SIG-M5 treated with dmso at 0.1 percent for 504 hours (cell line): ENCODE results near the gene LPAR3.

Source experiments
- DNase-seq: peaks from one replicate; lab custom pipeline; 2025; ENCODE audit not compliant: unreplicated experiment; lab: John Stamatoyannopoulos, UW

LPAR3 gene

GRCh38 chr1:84859866-84860265 is 33.1 kb downstream of the LPAR3 start:
- no peak for DNase-seq

- no peak for DNase-seq
These were observed 35.1 kb downstream of the LPAR3 start for GRCh38 chr1:84857906-84858305.

GRCh38 chr1:84856726-84857270 is 36.2 kb downstream of the LPAR3 start:
- no peak for DNase-seq

GRCh38 chr1:84855691-84856630 is 37.0 kb downstream of the LPAR3 start:
- DNase-seq, result no peak

GRCh38 chr1:84855168-84855567 is 37.8 kb downstream of the LPAR3 start:
- DNase-seq, result no peak

- DNase-seq, result peak; percentile 83
These were observed 39.0 kb downstream of the LPAR3 start for GRCh38 chr1:84853741-84854721.

- no peak for DNase-seq
These were observed 41.2 kb downstream of the LPAR3 start for GRCh38 chr1:84851839-84852238.

- no peak for DNase-seq
These were observed 43.5 kb downstream of the LPAR3 start for GRCh38 chr1:84849357-84849975.

GRCh38 chr1:84847253-84848250 is 45.5 kb downstream of the LPAR3 start:
- peak; percentile 31 for DNase-seq

GRCh38 chr1:84846387-84846786 is 46.6 kb downstream of the LPAR3 start:
- no peak for DNase-seq

GRCh38 chr1:84845357-84845756 is 47.6 kb downstream of the LPAR3 start:
- DNase-seq, result no peak

- DNase-seq, result no peak
These were observed 48.9 kb downstream of the LPAR3 start for GRCh38 chr1:84844094-84844493.

- DNase-seq, result no peak
These were observed 50.2 kb downstream of the LPAR3 start for GRCh38 chr1:84842748-84843231.

- no peak for DNase-seq
These were observed 51.0 kb downstream of the LPAR3 start for GRCh38 chr1:84841971-84842370.

- DNase-seq, result no peak
These were observed 52.7 kb downstream of the LPAR3 start for GRCh38 chr1:84840346-84840745.

- DNase-seq, result no peak
These were observed 53.5 kb downstream of the LPAR3 start for GRCh38 chr1:84839544-84839943.

GRCh38 chr1:84836145-84836544 is 56.9 kb downstream of the LPAR3 start:
- DNase-seq, result no peak

GRCh38 chr1:84835169-84835568 is 57.8 kb downstream of the LPAR3 start:
- DNase-seq, result no peak

- peak; percentile 34 for DNase-seq
These were observed 58.5 kb downstream of the LPAR3 start for GRCh38 chr1:84834419-84835064.
